ENCODE data around the gene RGS14. TPM values are rescaled to one million over a fixed set of nuclear protein-coding genes. Genes with fewer than 3 reads are reported as not detected.

Gene RGS14
- total and polyA plus RNA-seq, 4 donors, result 5.7 to 15.0 (median 9.1) TPM

GRCh38 chr5:177396078-177396477, 38.4 kb downstream of the RGS14 start:
- WGBS, 2 donors, result 45 to 68% methylated on average over 8 of the region's 8 CpGs
- ATAC-seq (ENCODE audit: low FRiP score), result no peak
- Histone ChIP-seq H3K4me3 (ENCODE audit: low read length in 2 of 2) (no peak overlapping the region), H3K4me1 (ENCODE audit: control insufficient read depth in 1 of 2, insufficient read depth in 2 of 2, low read length in 2 of 2) (no peaks in the 10 kb centered on the region), H3K27ac (ENCODE audit: low read depth in 1 of 2, low read length in 2 of 2) (no peak overlapping the region), H3K27me3 (ENCODE audit: control insufficient read depth in 1 of 2, insufficient read depth in 2 of 2, low read length in 1 of 2) (no peaks in the 10 kb centered on the region), H3K36me3 (ENCODE audit: control insufficient read depth in 1 of 2, insufficient read depth in 2 of 2, low read length in 1 of 2) (no peaks in the 10 kb centered on the region), H3K9me3 (ENCODE audit: control insufficient read depth, low read length) (no peaks in the 10 kb centered on the region)
- DNase-seq, result no peak
- intact Hi-C loops (cut with DNase I), result no loop called here

GRCh38 chr5:177396807-177397206, 39.1 kb downstream of the RGS14 start:
- no peaks in the 10 kb centered on the region for H3K4me1 ChIP-seq (ENCODE audit: control insufficient read depth in 1 of 2, insufficient read depth in 2 of 2, low read length in 2 of 2)
- H3K27me3 ChIP-seq (ENCODE audit: control insufficient read depth in 1 of 2, insufficient read depth in 2 of 2, low read length in 1 of 2), result no peaks in the 10 kb centered on the region
- WGBS, 2 donors, result 89 to 90% methylated on average over 9 to 10 of the region's 10 CpGs
- ATAC-seq (ENCODE audit: low FRiP score), result no peak
- no peak for DNase-seq
- intact Hi-C loops (cut with DNase I), result no loop called here
- no peaks in the 10 kb centered on the region for H3K36me3 ChIP-seq (ENCODE audit: control insufficient read depth in 1 of 2, insufficient read depth in 2 of 2, low read length in 1 of 2)
- H3K4me3 ChIP-seq (ENCODE audit: low read length in 2 of 2), result no peak overlapping the region
- no peaks in the 10 kb centered on the region for H3K9me3 ChIP-seq (ENCODE audit: control insufficient read depth, low read length)
- no peak overlapping the region for H3K27ac ChIP-seq (ENCODE audit: low read depth in 1 of 2, low read length in 2 of 2)

GRCh38 chr5:177397875-177398390, 40.2 kb downstream of the RGS14 start:
- WGBS, 2 donors, result 89 to 91% methylated on average over 14 to 16 of the region's 16 CpGs
- no peaks in the 10 kb centered on the region for H3K4me1 ChIP-seq (ENCODE audit: control insufficient read depth in 1 of 2, insufficient read depth in 2 of 2, low read length in 2 of 2)
- no peaks in the 10 kb centered on the region for H3K27me3 ChIP-seq (ENCODE audit: control insufficient read depth in 1 of 2, insufficient read depth in 2 of 2, low read length in 1 of 2)
- H3K27ac ChIP-seq (ENCODE audit: low read depth in 1 of 2, low read length in 2 of 2), result no peak overlapping the region
- H3K9me3 ChIP-seq (ENCODE audit: control insufficient read depth, low read length), result no peaks in the 10 kb centered on the region
- H3K36me3 ChIP-seq (ENCODE audit: control insufficient read depth in 1 of 2, insufficient read depth in 2 of 2, low read length in 1 of 2), result no peaks in the 10 kb centered on the region
- no peak for ATAC-seq (ENCODE audit: low FRiP score)
- H3K4me3 ChIP-seq (ENCODE audit: low read length in 2 of 2), result no peak overlapping the region
- DNase-seq, result no peak
- intact Hi-C loops (cut with DNase I), result no loop called here

GRCh38 chr5:177399997-177400868, 42.5 kb downstream of the RGS14 start, which contains the start of gene PFN3:
TSS of gene PFN3 (minus strand) at chr5:177400661. CDS start at chr5:177400576, 85 bp downstream.
- Histone ChIP-seq H3K9me3 (ENCODE audit: control insufficient read depth, low read length) (no peaks in the 10 kb centered on the region), H3K27me3 (ENCODE audit: control insufficient read depth in 1 of 2, insufficient read depth in 2 of 2, low read length in 1 of 2) (peaks cover 0 to 3% of the 10 kb centered on the region in 2 donors), H3K4me3 (ENCODE audit: low read length in 2 of 2) (no peak within 1 kb of the TSS), H3K36me3 (ENCODE audit: control insufficient read depth in 1 of 2, insufficient read depth in 2 of 2, low read length in 1 of 2) (no peaks in the 10 kb centered on the region), H3K27ac (ENCODE audit: low read depth in 1 of 2, low read length in 2 of 2) (no peak within 1 kb of the TSS), H3K4me1 (ENCODE audit: control insufficient read depth in 1 of 2, insufficient read depth in 2 of 2, low read length in 2 of 2) (no peaks in the 10 kb centered on the region)
- intact Hi-C loops (cut with DNase I), result no loop called here
- ATAC-seq (ENCODE audit: low FRiP score) (no peak), DNase-seq (no peak)
- 8 to 11% methylated on average over 89 to 92 of the region's 92 CpGs for WGBS, 2 donors

- H3K4me3 ChIP-seq (ENCODE audit: low read length in 2 of 2), result no peak overlapping the region
- intact Hi-C loops (cut with DNase I), result no loop called here
- peaks cover 0 to 3% of the 10 kb centered on the region in 2 donors for H3K27me3 ChIP-seq (ENCODE audit: control insufficient read depth in 1 of 2, insufficient read depth in 2 of 2, low read length in 1 of 2)
- no peaks in the 10 kb centered on the region for H3K4me1 ChIP-seq (ENCODE audit: control insufficient read depth in 1 of 2, insufficient read depth in 2 of 2, low read length in 2 of 2)
- no peaks in the 10 kb centered on the region for H3K36me3 ChIP-seq (ENCODE audit: control insufficient read depth in 1 of 2, insufficient read depth in 2 of 2, low read length in 1 of 2)
- WGBS, 2 donors, result 4 to 6% methylated on average over 44 to 49 of the region's 49 CpGs
- no peaks in the 10 kb centered on the region for H3K9me3 ChIP-seq (ENCODE audit: control insufficient read depth, low read length)
- no peak overlapping the region for H3K27ac ChIP-seq (ENCODE audit: low read depth in 1 of 2, low read length in 2 of 2)
- DNase-seq (peak; percentile 55 to 84), ATAC-seq (ENCODE audit: low FRiP score) (no peak)
Observed at GRCh38 chr5:177402271-177403043, 44.7 kb downstream of the RGS14 start.

- intact Hi-C loops (cut with DNase I), result no loop called here
- 2% methylated on average over 48 to 61 of the region's 61 CpGs for WGBS, 2 donors
- H3K4me1 ChIP-seq (ENCODE audit: control insufficient read depth in 1 of 2, insufficient read depth in 2 of 2, low read length in 2 of 2), result no peaks in the 10 kb centered on the region
- peaks cover 0 to 3% of the 10 kb centered on the region in 2 donors for H3K27me3 ChIP-seq (ENCODE audit: control insufficient read depth in 1 of 2, insufficient read depth in 2 of 2, low read length in 1 of 2)
- no peak overlapping the region for H3K27ac ChIP-seq (ENCODE audit: low read depth in 1 of 2, low read length in 2 of 2)
- no peaks in the 10 kb centered on the region for H3K36me3 ChIP-seq (ENCODE audit: control insufficient read depth in 1 of 2, insufficient read depth in 2 of 2, low read length in 1 of 2)
- H3K9me3 ChIP-seq (ENCODE audit: control insufficient read depth, low read length), result no peaks in the 10 kb centered on the region
- ATAC-seq (ENCODE audit: low FRiP score) (peak; percentile 3), DNase-seq (no peak)
- no peak overlapping the region for H3K4me3 ChIP-seq (ENCODE audit: low read length in 2 of 2)
Observed at GRCh38 chr5:177403102-177403791, 45.5 kb downstream of the RGS14 start.

- no peaks in the 10 kb centered on the region for H3K36me3 ChIP-seq (ENCODE audit: control insufficient read depth in 1 of 2, insufficient read depth in 2 of 2, low read length in 1 of 2)
- H3K27ac ChIP-seq (ENCODE audit: low read depth in 1 of 2, low read length in 2 of 2), result no peak overlapping the region
- H3K9me3 ChIP-seq (ENCODE audit: control insufficient read depth, low read length), result no peaks in the 10 kb centered on the region
- ATAC-seq (ENCODE audit: low FRiP score) (peak; percentile 95), DNase-seq (peak; percentile 90 to 96)
- peak overlapping the region in 1 of 2 donors; percentile 0 for H3K4me3 ChIP-seq (ENCODE audit: low read length in 2 of 2)
- intact Hi-C loops (cut with DNase I), result loop anchor here in 1 of 2 donors (1.0 kb wide), 1 partner anchor 50 kb away; no protein-coding TSS in a partner anchor
- H3K4me1 ChIP-seq (ENCODE audit: control insufficient read depth in 1 of 2, insufficient read depth in 2 of 2, low read length in 2 of 2), result no peaks in the 10 kb centered on the region
- H3K27me3 ChIP-seq (ENCODE audit: control insufficient read depth in 1 of 2, insufficient read depth in 2 of 2, low read length in 1 of 2), result peaks cover 0 to 3% of the 10 kb centered on the region in 2 donors
- WGBS, 2 donors, result 0% methylated on average over 84 to 93 of the region's 93 CpGs
Observed at GRCh38 chr5:177403792-177404640, 46.3 kb downstream of the RGS14 start.

Measured in aorta (tissue), 5 donors.